Fibroblast of lung (primary cell): ENCODE measurements around the gene NEMP2. TPM values are rescaled to one million over a fixed set of nuclear protein-coding genes. Genes with fewer than 3 reads are reported as not detected.

Source experiments
- DNase-seq, 2 donors: peaks; one replicate each; pipeline versions ENCODE4 v3.0.0 to v3.0.0-alpha.2; 2010; ENCODE audit warnings: low read depth in 2 of 2
- H2AFZ ChIP-seq: 2 replicates; pipeline ENCODE4 v1.5.1; 2012; ENCODE audit warnings: low read length, control low read depth, inconsistent platforms
- H3K27ac ChIP-seq: 2 replicates; pipeline ENCODE4 v1.5.1; 2011; ENCODE audit warnings: low read length, control low read depth; ENCODE audit not compliant: insufficient read depth
- H3K27me3 ChIP-seq: 2 replicates; pipeline ENCODE4 v1.5.1; 2011; ENCODE audit warnings: mild to moderate bottlenecking, low read length; ENCODE audit not compliant: control insufficient read depth, insufficient read depth
- H3K36me3 ChIP-seq: 2 replicates; pipeline ENCODE4 v1.5.1; 2011; ENCODE audit warnings: low read length; ENCODE audit not compliant: control insufficient read depth, insufficient read depth
- H3K4me1 ChIP-seq: 2 replicates; pipeline ENCODE4 v1.5.1; 2011; ENCODE audit warnings: low read length; ENCODE audit not compliant: control insufficient read depth, insufficient read depth; ENCODE audit errors: extremely low read depth
- H3K4me2 ChIP-seq: 2 replicates; pipeline ENCODE4 v1.5.1; 2011; ENCODE audit warnings: low read length, control low read depth; ENCODE audit not compliant: insufficient read depth; ENCODE audit errors: extremely low read depth
- H3K4me3 ChIP-seq, 4 experiments: fragments of 200-600 bp in 1 of 4; sonication (generic) in 1 of 4; replicated peaks in 1 of 4; 2 replicates each; pipeline ENCODE4 v1.5.1; 2011 to 2016; ENCODE audit warnings: low read length in 4 of 4, low read depth in 3 of 4, mild to moderate bottlenecking in 3 of 4, control low read depth in 2 of 4, inconsistent platforms in 1 of 4, mixed read lengths in 1 of 4; ENCODE audit not compliant: insufficient read depth in 1 of 4; ENCODE audit errors: control extremely low read depth in 1 of 4
- H3K79me2 ChIP-seq: 2 replicates; pipeline ENCODE4 v1.5.1; 2012; ENCODE audit warnings: mild to moderate bottlenecking, low read length, inconsistent platforms; ENCODE audit not compliant: control insufficient read depth, insufficient read depth
- H3K9ac ChIP-seq: 2 replicates; pipeline ENCODE4 v1.5.1; 2011; ENCODE audit warnings: mild to moderate bottlenecking, low read length, control low read depth; ENCODE audit not compliant: insufficient read depth
- H3K9me3 ChIP-seq: 2 replicates; pipeline ENCODE4 v1.5.1; 2012; ENCODE audit warnings: low read depth, low read length; ENCODE audit not compliant: control insufficient read depth, insufficient read depth
- H4K20me1 ChIP-seq: 2 replicates; pipeline ENCODE4 v1.5.1; 2011; ENCODE audit warnings: low read length; ENCODE audit not compliant: control insufficient read depth, insufficient read depth; ENCODE audit errors: extremely low read depth
- EZH2 ChIP-seq: IDR thresholded peaks from 2 replicates; pipeline ENCODE4 v1.5.1; 2012; ENCODE audit warnings: low read length, control low read depth, mild to moderate bottlenecking; ENCODE audit errors: missing control alignments
- polyA plus RNA-seq, 2 donors: library from polyadenylated mRNA; depleted of rRNA in 1 of 2; stranded (reverse) in 1 of 2; unstranded in 1 of 2; fragments of >200 nt; gene quantifications; 2 replicates each; pipeline ENCODE4 v1.2.1, GENCODE V29; 2011 to 2012; ENCODE audit warnings: missing spikeins in 1 of 2
- total RNA-seq: library from RNA; depleted of rRNA; stranded (reverse); fragments of >200 nt; gene quantifications from 2 replicates; pipeline ENCODE4 v1.2.1, GENCODE V29; 2014
- TF ChIP-seq, protein P1 (sequence below), 2 donors: IDR thresholded peaks in 1 of 2; conservative IDR thresholded peaks in 1 of 2; 1 replicate in 1 of 2; 2 replicates in 1 of 2; pipeline ENCODE4 v1.5.1; 2011 to 2012; ENCODE audit warnings: low read length in 2 of 2, control low read depth in 1 of 2, inconsistent platforms in 1 of 2, low read depth in 1 of 2, mild to moderate bottlenecking in 1 of 2

Gene NEMP2
- total and polyA plus RNA-seq, 2 donors (not counting 1 experiment from before 2014, with no cell fraction given): 5.5 to 6.3 TPM

GRCh38 chr2:190575263-190575662 is 40.7 kb upstream of the NEMP2 start:
- no peak overlapping the region for H3K4me2 ChIP-seq
- H3K27ac ChIP-seq: no peak overlapping the region
- TF ChIP-seq, protein P1, sequence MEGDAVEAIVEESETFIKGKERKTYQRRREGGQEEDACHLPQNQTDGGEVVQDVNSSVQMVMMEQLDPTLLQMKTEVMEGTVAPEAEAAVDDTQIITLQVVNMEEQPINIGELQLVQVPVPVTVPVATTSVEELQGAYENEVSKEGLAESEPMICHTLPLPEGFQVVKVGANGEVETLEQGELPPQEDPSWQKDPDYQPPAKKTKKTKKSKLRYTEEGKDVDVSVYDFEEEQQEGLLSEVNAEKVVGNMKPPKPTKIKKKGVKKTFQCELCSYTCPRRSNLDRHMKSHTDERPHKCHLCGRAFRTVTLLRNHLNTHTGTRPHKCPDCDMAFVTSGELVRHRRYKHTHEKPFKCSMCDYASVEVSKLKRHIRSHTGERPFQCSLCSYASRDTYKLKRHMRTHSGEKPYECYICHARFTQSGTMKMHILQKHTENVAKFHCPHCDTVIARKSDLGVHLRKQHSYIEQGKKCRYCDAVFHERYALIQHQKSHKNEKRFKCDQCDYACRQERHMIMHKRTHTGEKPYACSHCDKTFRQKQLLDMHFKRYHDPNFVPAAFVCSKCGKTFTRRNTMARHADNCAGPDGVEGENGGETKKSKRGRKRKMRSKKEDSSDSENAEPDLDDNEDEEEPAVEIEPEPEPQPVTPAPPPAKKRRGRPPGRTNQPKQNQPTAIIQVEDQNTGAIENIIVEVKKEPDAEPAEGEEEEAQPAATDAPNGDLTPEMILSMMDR (conservative IDR thresholded peaks at IDR 0.05 in 1 of 2, IDR thresholded peaks at IDR 0.05 in 1 of 2; ENCODE audit: low read depth in 1 of 2, low read length in 2 of 2): no peak
- no peak for TF ChIP-seq EZH2
- no peak overlapping the region for H3K4me3 ChIP-seq
- no peaks in the 10 kb centered on the region for H3K79me2 ChIP-seq
- no peaks in the 10 kb centered on the region for H3K9me3 ChIP-seq
- no peaks in the 10 kb centered on the region for H4K20me1 ChIP-seq
- DNase-seq: no peak
- no peak overlapping the region for H3K9ac ChIP-seq
- no peaks in the 10 kb centered on the region for H3K27me3 ChIP-seq
- no peak overlapping the region for H2AFZ ChIP-seq
- peaks cover 7% of the 10 kb centered on the region for H3K4me1 ChIP-seq
- H3K36me3 ChIP-seq: no peaks in the 10 kb centered on the region

GRCh38 chr2:190574169-190574568 is 39.6 kb upstream of the NEMP2 start:
- H3K4me2 ChIP-seq: no peak overlapping the region
- no peak overlapping the region for H2AFZ ChIP-seq
- TF ChIP-seq EZH2: no peak
- TF ChIP-seq, protein P1 (conservative IDR thresholded peaks at IDR 0.05 in 1 of 2, IDR thresholded peaks at IDR 0.05 in 1 of 2; ENCODE audit: low read depth in 1 of 2, low read length in 2 of 2): no peak
- no peaks in the 10 kb centered on the region for H3K27me3 ChIP-seq
- no peak overlapping the region for H3K27ac ChIP-seq
- H3K4me1 ChIP-seq: peaks cover 7% of the 10 kb centered on the region
- no peak overlapping the region for H3K9ac ChIP-seq
- H3K79me2 ChIP-seq: no peaks in the 10 kb centered on the region
- no peaks in the 10 kb centered on the region for H3K36me3 ChIP-seq
- no peak overlapping the region for H3K4me3 ChIP-seq
- H4K20me1 ChIP-seq: no peaks in the 10 kb centered on the region
- H3K9me3 ChIP-seq: no peaks in the 10 kb centered on the region
- peak; percentile 22 to 54 for DNase-seq

DNA sequence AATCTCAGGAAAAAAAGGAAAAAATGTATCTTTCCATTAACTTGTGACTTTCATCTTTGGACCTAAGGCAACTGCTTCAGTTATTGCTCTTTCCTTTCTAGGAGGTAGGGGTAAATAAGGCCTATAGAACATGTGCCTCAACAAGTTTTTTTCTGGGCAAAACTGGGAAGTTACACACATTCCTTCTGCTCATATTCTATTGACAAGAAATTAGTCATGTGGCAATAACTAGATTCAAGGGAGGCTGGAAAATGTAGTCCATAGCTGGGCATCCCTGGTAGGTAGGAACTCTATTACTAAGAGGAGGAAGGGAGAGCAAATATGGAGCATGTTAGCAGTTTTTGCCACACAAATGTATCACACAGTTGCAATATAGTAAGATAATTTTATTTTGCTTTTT is 37.7 kb upstream of the NEMP2 start:
- Histone ChIP-seq H3K27ac (no peak overlapping the region), H4K20me1 (no peaks in the 10 kb centered on the region), H2AFZ (no peak overlapping the region), H3K27me3 (no peaks in the 10 kb centered on the region), H3K4me2 (no peak overlapping the region), H3K9ac (no peak overlapping the region), H3K4me3 (no peak overlapping the region), H3K9me3 (no peaks in the 10 kb centered on the region), H3K79me2 (no peaks in the 10 kb centered on the region), H3K36me3 (no peaks in the 10 kb centered on the region), H3K4me1 (no peaks in the 10 kb centered on the region)
- TF ChIP-seq, protein P1 (conservative IDR thresholded peaks at IDR 0.05 in 1 of 2, IDR thresholded peaks at IDR 0.05 in 1 of 2; ENCODE audit: low read depth in 1 of 2, low read length in 2 of 2): no peak
- TF ChIP-seq EZH2: no peak
- peak in 1 of 2 donors; percentile 12 for DNase-seq
